GM19452 (cell line): ENCODE data around the gene IKBKE.
"Not testable (repeated sequence)": the region's sequence is repeated elsewhere in the genome, so short reads cannot be mapped to it uniquely, and the experiment has no call there.

ENCODE experiments used
- ATAC-seq: cut with Tn5 transposase; IDR thresholded peaks from one replicate; pipeline ENCODE4 v1.9.1; 2021; ENCODE audit not compliant: unreplicated experiment

The IKBKE gene

DNA sequence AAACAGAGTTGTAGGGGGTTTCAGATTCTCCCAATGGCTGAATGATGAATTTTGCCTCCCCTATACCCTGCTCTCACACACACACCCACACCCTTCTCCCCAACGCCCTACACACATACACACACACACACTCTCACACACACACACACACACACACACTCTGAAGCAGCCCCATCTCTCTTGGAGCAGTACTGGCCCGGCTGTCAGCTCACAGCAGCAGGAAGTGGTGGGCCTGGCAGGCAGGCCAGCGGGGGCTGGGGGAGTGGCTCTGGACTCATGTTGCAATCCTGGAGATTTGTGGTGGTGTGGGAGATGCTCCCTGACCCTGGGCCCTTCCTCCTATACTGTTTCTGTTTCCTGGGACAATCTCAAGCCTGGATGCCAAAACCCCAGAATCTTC lies 2.2 kb downstream of the IKBKE start:
- no peak for ATAC-seq

DNA sequence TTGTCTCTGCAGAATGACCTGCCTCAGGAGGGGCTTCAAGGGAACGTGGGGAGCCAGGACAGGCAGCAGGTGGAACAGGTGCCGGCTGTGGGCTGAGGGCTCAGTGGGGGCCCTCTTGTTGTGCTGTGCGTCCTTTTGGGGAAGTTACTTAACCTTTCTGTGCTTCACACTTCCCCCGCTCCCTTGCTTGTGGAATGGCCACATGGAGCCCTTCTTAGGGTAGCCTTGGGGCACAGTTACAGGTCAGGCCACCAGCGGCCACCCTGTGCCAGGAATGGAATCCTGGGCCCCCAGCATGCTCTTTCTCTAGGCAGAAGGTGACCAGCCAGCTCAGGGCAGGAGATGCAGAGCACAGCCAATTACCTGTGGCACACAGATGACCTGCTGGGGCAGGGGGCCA lies 2.6 kb downstream of the IKBKE start:
- no peak for ATAC-seq

DNA sequence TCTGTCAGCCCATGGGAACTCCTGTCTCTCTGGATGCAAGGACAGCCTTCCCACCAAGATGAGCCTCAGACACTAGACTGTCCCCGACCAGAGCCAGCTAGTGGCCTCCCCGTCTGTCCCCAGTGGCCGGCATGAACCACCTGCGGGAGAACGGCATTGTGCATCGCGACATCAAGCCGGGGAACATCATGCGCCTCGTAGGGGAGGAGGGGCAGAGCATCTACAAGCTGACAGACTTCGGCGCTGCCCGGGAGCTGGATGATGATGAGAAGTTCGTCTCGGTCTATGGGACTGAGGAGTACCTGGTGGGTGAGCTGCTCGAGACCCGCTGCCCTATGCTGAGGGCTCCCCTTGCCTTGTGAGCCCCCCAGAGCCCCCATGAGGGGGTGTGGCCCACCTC lies 5.8 kb downstream of the IKBKE start:
- ATAC-seq, result no peak

DNA sequence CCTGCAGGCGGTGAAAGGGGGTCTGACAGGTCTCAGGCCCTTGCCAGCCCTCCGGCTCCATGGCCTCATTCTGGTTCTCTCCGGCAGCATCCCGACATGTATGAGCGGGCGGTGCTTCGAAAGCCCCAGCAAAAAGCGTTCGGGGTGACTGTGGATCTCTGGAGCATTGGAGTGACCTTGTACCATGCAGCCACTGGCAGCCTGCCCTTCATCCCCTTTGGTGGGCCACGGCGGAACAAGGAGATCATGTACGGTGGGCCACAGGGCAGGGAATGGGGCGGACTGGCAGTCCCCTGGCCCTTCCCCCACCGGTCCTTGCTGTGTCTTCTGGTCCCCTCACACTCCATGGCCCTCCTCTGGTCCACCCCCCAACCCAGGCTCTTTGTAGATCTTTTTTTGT lies 6.3 kb downstream of the IKBKE start:
- no peak for ATAC-seq

DNA sequence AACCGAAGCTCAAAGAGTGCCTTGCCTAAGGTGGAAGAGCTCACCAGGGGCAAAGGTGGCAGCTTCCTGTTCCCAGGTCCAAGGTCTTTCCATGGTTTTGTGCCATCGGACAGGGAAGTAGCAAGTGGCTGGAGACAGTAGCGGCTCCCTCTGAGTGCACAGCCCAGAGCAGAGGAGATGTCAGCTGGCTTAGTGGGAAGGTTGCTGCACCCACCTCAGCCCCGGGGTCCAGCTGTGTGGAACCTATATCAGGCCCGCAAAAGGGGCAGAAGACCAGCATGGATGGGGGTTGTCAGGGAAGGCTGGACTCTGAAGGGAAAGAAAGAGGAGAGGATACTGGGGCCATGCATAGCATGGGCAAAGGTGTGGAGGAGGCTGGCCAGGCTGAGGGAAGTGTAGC lies 6.8 kb downstream of the IKBKE start:
- no peak for ATAC-seq

DNA sequence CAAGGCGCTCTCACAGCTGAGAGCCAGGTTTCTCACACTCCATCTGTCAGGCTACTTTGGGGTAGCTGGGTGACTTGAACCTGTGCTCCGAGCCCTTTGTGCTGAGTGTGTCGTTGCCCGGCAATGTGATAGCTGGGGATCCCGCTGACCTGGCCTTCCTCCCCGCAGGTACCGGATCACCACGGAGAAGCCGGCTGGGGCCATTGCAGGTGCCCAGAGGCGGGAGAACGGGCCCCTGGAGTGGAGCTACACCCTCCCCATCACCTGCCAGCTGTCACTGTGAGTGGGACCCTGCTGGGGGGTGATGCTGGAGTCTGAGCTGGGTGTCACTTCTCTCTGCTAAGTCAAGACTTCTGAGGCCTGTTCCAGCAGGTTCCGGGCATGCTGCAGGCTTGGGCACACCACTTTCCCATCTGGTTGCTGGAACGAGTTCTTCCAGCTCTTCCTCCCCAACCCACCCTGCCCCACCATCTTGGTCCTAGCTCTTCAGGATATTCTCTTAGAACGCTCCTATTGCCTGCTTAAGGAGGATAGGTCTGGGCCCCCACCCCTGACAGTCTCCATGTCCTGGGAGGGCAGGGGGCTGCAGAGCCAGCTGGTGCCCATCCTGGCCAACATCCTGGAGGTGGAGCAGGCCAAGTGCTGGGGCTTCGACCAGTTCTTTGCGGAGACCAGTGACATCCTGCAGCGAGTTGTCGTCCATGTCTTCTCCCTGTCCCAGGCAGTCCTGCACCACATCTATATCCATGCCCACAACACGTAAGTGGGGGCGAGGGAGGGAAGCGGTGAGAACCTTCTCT lies 7.5 kb downstream of the IKBKE start:
- ATAC-seq, result no peak

DNA sequence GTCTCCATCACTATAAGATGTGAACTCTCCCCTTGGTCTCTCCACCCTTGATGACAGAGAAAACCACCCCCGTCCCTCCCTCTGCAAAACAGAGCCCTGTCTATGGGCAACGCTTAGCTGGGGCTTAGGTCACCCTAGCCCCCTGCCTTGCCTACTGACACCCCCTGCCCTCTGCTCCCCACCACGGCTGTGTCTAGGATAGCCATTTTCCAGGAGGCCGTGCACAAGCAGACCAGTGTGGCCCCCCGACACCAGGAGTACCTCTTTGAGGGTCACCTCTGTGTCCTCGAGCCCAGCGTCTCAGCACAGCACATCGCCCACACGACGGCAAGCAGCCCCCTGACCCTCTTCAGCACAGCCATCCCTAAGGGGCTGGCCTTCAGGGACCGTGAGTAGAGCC lies 8.5 kb downstream of the IKBKE start:
- ATAC-seq, result no peak

DNA sequence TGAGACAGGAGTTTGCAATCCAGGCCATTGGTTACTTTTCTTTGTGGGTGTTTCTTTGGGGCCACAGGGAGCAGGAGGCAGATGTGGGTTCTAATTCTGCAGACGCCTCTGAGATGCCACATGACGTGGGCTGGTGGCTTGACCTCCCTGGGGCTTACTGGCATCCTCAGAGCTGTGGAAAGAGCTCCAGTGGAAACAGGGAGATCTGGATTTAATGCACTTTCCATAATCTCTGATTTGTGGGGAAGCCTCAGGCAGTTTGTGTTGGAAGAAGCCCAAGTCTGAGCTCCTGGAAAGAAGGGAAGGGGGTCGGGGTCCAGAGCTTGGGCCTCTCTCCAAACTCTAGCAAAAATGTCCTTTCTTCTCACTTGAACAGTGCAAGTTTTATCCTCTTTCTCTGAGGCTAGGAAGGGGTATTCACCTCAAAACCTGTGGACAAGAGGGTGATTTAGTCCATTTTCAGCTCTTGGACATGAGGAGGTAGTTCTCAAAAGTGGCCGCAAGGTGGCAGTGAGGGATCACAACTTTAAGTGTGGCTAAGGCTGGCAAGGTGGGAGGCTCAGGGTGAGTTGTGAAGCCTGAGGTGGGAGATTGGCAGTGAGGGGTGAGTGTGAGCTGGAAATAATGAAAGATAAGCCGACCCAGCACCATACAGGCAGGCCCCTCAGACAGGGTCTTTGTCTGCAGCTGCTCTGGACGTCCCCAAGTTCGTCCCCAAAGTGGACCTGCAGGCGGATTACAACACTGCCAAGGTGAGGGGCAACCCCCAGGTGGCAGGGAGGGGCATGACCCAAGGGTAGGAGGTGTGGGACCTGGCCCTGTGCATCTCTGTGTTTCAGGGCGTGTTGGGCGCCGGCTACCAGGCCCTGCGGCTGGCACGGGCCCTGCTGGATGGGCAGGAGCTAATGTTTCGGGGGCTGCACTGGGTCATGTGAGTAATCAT lies 9.2 kb downstream of the IKBKE start:
- ATAC-seq, result no peak

DNA sequence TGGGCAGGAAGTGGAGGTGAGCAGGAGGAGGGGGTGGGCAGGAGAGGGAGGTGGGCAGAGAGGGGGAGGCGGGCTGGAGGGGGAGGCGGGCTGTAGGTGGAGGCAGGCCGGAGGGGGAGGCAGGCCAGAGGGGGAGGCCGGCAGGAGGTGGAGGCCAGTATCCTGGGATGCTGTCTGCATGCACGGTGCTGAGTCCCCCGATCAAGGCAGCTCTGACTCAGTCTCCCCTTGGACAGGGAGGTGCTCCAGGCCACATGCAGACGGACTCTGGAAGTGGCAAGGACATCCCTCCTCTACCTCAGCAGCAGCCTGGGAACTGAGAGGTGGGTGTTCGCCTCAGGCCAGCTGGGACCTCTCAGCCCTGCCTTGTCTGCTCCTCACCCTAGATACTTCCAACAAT lies 9.9 kb downstream of the IKBKE start:
- ATAC-seq, result no peak

DNA sequence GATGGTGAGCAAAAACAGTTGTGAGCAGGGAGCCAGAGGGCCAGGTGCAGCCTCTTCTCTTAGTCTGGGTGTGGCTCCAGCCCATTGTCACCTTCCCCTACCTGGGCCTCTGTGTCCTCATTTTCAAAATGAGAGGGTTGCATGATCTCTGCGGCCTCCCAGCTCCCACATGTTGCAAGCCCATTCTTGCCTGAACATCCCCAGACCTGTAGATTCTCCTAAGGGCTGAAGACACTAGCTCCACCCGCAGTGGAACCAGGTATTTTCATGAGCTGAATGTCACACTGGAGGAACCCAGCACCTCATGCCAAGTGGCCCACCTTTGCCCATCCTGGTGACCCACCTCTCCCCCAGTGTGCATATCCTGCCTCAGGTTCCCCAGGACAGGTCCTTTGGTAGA lies 12.3 kb downstream of the IKBKE start:
- no peak for ATAC-seq

DNA sequence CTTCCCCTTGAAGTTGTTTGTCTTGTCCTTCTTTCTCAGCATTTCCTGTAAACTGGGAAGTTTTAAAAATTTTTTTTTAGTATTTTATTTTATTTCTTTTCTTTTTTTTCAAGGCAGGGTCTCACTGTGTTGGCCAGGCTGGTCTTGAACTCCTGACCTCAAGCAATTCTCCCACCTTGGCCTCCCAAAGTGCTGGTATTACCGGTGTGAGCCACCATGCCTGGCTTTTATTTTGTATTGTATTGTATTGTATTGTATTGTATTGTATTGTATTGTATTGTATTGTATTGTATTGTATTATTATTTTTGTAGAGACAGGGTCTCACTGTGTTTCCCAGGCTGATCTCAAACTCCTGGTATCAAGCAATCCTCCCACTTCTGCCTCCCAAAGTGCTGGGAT lies 13.6 kb downstream of the IKBKE start:
- not testable (repeated sequence) for ATAC-seq

DNA sequence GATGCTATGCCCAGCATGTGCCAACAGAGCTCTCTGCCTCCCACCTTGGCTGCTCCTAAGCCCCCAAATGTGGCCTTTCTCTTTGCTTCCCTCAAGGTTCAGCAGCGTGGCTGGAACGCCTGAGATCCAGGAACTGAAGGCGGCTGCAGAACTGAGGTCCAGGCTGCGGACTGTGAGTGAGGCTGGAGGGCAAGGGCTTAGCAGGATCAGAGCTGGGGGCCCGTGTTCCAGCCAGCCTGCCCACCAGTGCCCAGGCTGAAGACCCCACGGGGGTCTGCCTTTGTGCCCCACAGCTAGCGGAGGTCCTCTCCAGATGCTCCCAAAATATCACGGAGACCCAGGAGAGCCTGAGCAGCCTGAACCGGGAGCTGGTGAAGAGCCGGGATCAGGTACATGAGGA lies 14.6 kb downstream of the IKBKE start:
- no peak for ATAC-seq

DNA sequence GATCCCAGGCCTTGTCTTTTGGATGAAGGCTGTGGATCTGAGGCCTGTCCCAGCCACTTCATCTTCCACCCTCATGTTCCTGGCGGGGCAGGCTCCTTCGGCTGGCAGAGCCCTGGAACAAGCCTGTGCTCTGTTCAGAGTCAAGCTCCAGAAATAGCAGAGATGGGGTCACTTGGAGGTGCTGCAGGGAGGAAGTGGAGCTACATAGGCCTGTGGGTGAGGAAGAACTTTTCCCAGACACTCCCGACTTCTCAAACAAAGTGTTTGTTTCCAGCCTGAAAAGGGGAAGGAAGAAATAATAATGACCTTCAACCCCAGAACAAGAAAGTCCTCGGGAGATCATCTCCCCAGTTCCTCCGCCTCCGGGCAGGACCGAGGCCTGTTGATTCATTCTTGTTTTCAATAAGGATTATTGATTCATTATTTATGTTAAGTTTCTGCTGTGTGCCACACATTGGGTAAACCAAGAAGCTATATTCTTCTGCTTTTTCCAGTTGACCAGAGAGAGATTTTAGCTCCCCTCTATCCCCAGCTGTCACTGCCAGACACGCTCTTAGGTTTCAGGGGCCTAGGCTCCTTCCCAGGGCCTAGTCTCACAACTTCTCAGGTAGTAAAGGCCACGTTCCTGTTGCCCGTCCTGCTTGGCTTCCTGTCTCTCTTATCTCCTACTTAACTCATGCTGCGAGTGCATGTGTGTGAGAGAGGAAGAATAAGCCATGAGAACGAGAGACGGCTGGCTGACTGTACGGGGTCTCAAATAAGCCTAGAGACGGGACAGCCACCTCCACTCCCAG lies 16.9 kb downstream of the IKBKE start:
- ATAC-seq, result no peak

DNA sequence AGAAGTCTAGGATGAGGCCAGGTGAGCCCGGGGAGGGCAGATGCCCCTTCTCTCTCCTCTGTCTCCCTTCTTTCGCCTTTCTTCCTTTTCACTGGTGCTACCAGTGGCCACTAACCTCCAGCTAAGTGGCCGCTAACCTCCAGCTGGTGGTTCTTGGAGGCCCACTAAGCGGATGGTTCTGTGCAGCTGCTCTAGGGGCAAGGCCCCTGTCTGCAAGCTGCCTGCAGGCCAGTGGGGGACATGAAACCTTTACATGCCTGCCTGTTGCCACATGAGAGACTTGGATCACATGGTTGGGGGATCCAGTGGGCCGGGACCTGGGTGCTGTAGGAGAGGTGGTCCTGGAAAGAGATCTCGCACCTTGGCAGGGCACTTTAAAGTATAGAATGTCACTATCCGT lies 17.7 kb downstream of the IKBKE start:
- no peak for ATAC-seq

DNA sequence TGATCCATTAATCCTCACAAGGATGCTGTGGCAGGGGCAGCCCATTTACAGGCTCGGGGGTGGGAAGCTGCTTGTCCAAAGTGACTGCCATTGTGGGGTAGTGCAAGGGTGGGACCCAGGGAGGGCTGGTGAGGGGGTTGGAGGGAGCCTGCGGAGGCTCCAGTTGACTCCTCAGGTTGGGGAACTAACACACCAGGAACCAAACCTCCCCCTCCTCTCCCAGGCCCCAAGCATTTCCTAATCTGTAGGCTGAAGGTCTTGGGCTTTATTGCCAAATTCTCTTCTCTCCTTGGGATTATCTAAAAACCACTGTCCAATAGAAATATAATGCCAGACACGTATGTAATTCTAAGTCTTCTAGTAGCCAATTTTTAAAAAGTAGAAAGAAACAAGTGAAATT lies 18.2 kb downstream of the IKBKE start:
- no peak for ATAC-seq

DNA sequence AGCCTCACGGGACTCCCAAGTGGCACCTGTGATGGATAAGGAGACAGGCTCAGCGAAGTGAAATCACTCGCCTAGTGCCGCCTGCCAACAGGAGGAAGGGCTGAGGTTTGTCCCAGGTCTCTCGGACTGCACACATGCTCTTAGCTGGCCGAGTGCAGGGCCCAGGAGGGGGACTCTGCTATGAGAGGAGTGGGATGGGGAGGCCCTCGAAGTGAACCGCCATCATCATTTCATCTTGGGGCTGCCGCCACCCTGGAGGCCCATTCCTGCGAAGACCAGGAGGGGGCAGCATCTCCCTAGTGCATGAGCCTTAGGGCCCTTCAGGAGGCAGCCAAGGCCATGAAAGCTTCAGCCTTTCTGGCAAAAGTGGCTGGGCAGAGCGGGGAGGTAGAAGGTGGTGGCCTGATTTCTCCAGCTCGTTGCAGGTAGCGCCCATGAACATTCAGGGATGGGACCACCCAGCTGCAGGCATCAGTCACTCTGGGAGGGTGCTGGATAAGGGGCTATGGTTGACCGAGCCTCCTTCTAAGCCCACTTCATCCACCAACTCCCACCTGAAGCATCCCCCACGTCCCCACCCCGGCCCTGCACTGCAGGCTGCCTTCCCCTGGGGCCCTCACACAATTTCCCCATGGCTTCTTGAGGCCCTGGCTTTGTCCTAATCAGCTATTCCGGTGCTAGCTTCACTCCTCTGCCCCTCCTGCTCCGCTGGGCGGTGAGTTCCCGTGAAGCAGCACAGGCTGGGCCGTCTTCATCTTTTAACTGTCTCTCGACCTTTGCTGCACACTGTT lies 19.9 kb downstream of the IKBKE start:
- ATAC-seq, result no peak

DNA sequence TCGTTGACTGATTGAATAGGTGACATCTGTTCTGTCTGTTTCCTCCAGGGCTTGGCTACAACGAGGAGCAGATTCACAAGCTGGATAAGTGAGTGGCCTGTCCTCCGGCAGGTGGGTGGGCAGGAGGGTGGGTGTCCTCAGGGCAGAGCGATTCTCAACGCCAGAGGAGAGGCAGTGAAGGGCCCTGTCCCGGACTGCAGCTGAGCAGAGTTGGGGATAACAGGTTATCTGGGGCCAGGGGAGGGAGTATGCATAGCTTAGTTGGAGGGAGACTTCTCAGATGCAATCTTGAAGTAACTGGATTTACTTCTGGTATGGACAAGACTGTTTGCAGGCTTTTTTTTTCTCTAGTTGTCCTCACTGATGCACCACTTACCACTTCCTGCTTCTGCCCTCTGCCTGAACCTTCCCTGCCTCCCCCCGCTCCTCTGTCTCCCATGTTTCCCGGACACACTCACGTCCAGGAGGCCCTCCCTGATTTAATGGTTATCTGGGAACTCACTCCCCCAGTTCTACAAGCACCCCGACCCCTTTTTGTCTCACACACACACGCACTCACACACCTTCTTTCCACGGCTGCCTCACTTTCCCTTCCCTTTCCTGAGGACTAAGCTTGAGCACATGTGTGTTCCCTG lies 20.6 kb downstream of the IKBKE start:
- no peak for ATAC-seq

DNA sequence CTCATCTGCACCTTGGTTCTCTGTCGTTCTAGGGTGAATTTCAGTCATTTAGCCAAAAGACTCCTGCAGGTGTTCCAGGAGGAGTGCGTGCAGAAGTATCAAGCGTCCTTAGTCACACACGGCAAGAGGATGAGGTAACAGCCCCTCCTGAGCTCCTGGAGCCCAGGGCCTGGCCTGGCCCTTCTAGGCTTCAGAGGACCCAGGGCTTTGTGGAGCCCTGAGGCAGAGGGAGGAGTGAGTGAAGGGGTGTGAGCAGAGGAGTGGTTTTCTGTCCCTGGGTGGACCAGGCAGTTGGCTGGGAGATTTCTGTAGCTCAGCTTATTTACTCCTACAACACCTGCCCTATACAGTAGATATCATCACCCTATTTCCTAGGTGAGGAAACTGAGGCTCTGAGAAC lies 21.3 kb downstream of the IKBKE start:
- no peak for ATAC-seq

DNA sequence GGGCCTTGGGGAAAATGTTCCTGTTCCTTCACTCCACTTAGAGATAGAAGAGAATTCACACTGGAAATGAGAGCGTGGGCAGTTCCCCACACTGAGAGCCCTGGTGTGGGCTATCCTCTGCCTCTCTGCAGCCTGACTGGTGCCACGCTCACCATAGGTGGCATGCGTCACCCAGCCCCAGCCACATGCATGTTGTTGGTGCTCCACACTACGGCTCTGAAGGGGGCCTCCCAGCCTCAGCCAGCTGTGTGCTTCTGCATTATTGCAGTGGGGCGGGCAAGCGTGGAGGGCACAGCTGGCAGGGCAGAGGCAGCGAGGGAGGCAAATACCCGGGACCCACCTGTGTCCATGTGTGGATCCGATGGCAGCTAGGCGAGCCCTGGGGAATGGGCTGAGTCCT lies 22.3 kb downstream of the IKBKE start:
- ATAC-seq, result no peak

DNA sequence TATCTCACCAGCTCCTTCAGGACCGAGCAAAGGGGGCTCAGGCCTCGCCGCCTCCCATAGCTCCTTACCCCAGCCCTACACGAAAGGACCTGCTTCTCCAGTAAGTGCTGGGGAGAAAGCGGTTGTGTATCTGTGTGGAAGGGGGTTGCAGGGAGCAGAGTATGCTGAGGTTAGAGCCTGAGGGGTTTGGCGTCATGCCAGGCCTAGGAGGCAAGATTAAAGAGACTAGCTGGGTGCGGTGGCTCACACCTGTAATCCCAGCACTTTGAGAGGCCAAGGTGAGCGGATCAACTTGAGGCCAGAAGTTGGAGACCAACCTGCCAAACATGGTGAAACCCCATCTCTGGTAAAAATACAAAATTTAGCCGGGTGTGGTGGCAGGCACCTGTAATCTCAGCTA lies 23.0 kb downstream of the IKBKE start:
- ATAC-seq, result no peak
